Stimulated activated CD4-positive, alpha-beta T cell treated with anti-CD3 and anti-CD28 coated beads, Interleukin-4, amount 100 ng/mL, for 48 hours (primary cell): ENCODE results near the gene PIEZO2.

ENCODE experiments used
- DNase-seq, 2 donors: peaks; one replicate each; pipeline ENCODE4 v3.0.0-alpha.2; 2020; ENCODE audit warnings: low read depth in 2 of 2

PIEZO2 gene

DNA sequence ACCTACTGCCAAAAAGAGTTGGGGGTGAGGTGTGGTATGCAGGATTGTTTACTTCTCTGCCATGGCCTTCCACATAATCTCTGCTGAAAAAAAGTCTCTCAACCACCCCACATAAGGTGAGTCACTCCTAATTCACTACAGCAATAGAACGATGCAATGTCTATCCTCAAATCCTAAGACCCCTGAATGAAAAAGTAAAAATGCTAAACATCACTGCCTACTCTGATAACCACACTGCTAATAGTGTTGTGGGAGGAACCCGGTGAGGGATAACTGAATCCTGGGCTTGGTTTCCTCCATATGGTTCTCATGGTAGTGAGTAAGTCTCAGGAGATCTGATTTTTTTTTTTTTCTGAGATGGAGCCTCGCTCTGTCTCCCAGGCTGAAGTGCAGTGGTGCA lies 252.5 kb downstream of the PIEZO2 start:
- DNase-seq: no peak

DNA sequence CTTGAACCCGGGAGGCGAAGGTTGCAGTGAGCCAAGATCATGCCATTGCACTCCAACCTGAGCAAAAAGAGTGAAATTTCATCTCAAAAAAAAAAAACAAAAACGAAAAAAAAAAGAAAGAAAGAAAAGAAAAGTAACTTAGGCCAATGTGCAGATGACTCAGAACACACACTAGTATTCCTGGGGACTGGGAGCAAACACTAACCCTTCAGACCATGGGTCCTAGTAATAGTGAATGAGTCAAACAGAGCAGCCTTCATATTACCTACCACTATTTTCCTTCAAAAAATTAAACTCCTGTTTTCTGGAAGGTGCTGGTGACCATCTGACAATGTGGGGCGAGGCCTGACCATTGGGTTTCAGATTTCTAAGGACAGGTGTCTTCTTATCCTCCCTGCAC lies 253.4 kb downstream of the PIEZO2 start:
- DNase-seq: no peak

DNA sequence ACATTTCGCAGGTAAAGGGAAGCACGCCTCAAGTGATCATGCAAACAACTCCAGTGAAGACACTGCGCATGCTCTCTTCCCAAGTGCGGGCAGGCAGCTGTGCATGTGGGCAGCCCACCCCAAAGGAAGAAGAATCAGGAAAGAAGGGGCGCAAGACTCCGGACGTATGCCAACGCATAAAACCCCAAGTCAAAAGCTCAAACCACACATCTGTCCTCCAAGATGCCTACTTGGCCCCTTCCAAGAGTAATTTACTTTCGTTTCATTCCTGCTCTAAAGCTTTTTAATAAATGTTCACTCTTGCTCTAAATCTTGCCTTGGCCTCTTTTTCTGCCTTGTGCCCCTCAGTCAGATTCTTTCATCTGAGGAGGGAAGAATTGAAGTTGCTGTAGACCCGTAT lies 254.9 kb downstream of the PIEZO2 start:
- DNase-seq: no peak

GRCh38 chr18:10893761-10894160 lies 255.6 kb downstream of the PIEZO2 start:
- DNase-seq: no peak

- no peak for DNase-seq
These were observed 256.2 kb downstream of the PIEZO2 start for GRCh38 chr18:10893196-10893595.

DNA sequence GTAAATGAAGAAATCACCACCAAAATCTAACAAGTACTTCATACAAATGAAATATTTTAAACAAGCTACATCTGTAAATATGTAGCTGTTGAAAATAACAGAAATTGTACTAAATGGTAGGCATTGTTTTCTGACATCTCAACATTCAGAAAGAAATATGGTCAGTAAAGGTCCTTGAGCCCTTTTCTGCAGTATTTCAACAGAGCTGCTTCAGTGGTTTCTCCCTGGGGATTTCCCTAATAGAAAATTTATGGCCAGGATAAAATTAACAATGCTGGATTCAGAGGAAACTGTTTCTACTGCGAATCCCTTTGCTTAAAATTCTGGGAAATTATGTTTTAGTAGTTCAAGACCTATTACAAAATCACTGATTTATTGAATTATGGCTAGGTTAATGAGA lies 256.6 kb downstream of the PIEZO2 start:
- DNase-seq: no peak

DNA sequence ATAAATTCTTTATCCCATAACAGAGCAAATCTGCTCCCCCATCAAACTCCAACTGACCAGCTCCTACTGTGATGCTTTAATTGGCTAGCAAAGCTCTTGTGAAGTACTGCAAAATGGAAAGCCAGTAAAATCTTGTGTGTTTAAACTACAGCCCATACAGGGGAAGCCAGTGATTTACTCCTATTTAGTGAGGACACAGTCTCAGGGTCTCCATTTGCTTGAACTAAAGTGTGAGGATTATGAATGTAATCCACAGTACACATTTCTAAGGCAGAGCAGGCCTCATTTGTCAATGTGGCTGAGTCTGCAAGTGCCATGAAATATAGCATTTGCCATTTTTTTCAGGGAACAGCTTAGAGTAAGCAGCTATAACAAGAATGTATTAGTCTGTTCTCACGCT lies 259.3 kb downstream of the PIEZO2 start:
- DNase-seq: no peak

DNA sequence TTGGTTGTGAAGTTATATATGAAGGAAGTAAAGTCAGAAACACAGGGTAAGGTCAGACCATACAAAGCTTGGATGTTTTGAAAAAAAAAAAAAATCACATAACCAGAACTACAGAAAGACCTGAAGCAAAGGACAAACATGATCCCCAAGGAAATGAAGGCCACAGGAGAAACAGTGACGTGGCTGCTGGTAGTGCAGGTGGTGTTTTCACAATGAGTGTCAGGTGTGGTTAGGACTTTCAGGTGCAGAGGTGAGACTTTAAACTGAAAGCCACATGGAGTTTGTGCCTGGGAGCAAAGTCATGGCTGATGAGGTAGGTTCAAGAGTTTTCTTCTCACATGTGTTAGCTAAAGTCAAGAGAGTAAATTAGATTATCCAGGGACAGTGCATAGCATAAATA lies 270.7 kb downstream of the PIEZO2 start:
- DNase-seq: no peak

DNA sequence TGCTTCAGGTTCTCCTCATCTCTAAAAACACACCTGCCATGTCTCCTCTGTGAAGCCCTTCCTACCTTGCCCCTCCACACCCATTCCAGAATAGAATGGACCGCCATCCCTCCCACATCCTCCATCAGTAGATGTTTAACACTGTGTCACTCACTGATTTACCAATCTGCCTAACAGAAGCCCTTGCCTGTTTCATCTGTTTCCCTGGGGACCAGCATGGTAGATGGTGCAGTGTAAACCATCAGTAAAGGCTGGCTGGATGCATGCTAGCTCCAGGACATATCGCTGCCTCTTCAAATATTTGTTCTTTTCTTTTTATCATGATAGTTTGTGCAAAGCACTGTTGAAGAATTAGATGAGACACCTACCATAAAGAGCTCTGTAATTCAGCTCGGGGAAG lies 271.4 kb downstream of the PIEZO2 start:
- DNase-seq: no peak

GRCh38 chr18:10875811-10876210 lies 273.6 kb downstream of the PIEZO2 start:
- no peak for DNase-seq

- no peak for DNase-seq
These were observed 277.1 kb downstream of the PIEZO2 start for GRCh38 chr18:10872304-10872703.

DNA sequence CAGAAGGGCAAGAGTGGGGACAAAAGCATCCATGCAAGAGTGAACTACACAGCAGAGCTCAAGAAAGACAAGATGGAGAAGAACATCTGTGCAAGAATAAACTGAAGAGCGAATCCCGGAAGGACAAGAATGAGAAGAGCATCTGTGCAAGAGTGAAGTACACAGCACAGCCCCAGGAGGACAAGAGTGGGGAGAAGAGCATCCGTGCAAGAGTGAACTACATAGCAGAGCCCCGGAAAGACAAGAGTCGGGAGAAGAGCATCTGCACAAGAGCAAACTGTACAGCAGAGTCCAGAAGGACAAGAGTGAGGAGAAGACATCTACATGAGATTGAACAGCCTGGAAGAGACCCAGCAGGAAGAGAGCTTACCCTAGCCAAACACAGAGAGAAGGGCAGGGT lies 284.6 kb downstream of the PIEZO2 start:
- no peak for DNase-seq

DNA sequence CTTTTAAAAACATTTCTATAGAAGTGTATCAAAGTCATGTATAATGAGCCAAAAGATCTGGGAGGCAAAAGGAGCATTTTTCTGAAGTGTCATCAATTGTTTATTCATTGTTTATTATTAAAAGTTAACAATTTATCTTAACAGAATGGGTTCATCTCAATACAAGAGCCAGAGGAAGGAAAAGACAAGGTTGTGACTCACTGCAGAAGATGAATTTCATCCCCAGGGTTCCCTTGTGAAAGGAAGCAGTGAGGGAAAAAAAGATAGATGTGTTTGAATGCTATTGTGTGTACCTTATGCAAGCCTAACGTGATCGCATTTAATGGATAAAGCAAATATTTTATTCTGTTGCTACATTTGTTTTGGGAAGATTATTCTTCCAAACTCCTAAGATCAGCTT lies 286.3 kb downstream of the PIEZO2 start:
- DNase-seq: no peak

- DNase-seq: no peak
These were observed 288.4 kb downstream of the PIEZO2 start for GRCh38 chr18:10860928-10861327.

DNA sequence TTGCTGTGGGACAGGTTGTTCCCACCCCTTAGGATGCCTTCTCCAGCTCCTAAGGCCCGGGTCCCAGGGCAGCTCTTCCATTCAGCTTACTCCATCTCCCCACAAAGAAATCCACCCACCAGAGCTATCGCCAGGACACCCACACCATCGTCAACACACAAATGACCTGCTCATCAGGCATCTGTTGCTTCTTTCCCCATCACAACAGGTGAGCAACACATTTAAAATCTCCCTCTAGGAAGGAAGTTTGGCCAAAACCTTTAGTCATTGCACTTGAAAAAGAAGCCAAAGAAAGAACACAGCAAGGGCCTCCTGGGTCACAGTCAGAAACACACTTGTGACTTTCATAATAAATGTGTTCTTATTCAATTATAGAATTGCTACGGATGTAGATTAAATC lies 289.0 kb downstream of the PIEZO2 start:
- no peak for DNase-seq

- DNase-seq: no peak
These were observed 290.9 kb downstream of the PIEZO2 start for GRCh38 chr18:10858477-10858876.

- DNase-seq: no peak
These were observed 293.2 kb downstream of the PIEZO2 start for GRCh38 chr18:10856132-10856531.

- no peak for DNase-seq
These were observed 296.7 kb downstream of the PIEZO2 start for GRCh38 chr18:10852385-10853303.

DNA sequence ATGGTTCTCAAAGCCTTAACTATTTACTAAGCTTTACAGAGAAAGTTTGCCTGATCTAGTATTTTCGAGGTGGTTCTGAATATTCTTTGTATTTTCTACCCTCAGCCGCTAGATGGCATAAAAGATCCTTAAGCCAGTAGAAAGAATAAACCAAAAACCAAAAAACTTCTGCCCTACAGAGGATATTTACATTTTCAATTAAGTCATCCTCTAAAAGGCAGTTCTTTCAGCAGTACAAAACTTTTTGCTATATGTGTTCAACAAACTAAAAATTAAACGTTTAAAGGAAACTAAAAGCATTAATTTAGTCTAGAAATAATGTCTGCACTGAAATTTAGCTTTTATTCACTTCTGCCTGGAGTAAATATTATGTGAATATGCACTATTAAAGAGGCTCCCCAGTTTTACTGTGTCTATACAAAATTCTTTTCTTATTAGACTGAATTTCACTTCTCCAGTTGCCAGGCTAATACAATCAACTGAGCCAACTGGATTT lies 297.5 kb downstream of the PIEZO2 start:
- no peak for DNase-seq

DNA sequence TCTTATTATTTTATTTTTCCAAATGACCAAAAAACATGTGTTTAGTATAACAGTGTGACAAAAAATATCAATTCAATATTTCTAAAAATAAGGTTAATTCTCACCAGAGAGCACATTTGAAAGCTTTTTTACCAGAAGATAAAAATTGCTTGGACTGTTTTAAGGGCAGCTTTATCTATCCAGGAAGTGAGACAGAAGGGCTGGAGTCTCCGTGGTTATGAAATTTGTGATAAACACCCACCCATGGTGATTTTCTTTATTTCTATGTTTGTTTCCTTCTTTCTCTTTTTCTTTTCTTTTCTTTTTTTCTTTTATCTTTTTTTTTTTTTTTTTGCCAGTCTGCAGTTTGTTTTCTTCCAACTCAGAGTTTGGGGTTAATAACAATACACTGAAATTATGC lies 298.5 kb downstream of the PIEZO2 start:
- DNase-seq: no peak

GRCh38 chr18:10850216-10850615 lies 299.2 kb downstream of the PIEZO2 start:
- DNase-seq: no peak

DNA sequence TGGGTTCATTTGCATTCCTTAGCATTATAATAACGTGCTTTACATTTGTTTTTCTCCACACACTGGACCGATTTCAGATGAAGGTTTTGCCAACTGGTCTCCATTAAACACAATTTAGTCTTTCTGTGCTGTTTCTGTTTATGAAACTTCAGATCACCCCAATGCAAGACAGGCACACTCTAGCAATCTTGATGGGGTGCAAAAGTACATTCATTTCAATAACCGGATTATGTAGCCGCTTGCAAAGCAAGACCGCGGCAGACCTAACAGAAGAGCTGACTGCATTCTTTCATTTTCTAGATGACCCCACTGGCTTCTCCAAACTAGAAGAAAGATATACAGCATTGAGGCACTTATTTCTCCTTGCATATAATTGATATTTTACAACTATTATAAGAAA lies 301.5 kb downstream of the PIEZO2 start:
- no peak for DNase-seq

- no peak for DNase-seq
These were observed 302.0 kb downstream of the PIEZO2 start for GRCh38 chr18:10847408-10847790.
